ENCODE data around the gene ERCC1. TPM values are rescaled to one million over a fixed set of nuclear protein-coding genes. Genes with fewer than 3 reads are reported as not detected.

The ERCC1 gene
- total and polyA plus RNA-seq, 9 donors = 41.1 to 98.6 (median 83.1) TPM

DNA sequence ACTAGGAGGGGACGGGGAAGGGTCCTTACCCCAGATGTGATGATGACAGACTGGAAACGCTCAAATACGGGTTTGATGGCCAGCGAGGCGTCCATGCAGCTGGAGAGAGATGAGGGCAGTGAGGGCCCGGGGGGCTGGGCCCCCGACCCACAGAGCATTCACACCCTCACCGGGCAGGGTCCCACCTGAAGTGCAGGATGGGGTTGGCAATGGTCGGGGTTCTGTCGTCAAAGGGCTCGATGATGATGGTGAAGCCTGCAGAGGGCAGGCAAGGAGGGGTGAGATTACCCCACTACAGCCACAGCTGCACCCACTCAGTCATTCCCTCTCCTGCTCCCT, 66.3 kb downstream of the ERCC1 start:
- no peaks in the 10 kb centered on the region for H3K9me3 ChIP-seq
- TF ChIP-seq EP300 (IDR thresholded peaks at IDR 0.05) = no peak
- no peak for TF ChIP-seq POLR2A (IDR thresholded peaks at IDR 0.05)
- TF ChIP-seq, protein P1, sequence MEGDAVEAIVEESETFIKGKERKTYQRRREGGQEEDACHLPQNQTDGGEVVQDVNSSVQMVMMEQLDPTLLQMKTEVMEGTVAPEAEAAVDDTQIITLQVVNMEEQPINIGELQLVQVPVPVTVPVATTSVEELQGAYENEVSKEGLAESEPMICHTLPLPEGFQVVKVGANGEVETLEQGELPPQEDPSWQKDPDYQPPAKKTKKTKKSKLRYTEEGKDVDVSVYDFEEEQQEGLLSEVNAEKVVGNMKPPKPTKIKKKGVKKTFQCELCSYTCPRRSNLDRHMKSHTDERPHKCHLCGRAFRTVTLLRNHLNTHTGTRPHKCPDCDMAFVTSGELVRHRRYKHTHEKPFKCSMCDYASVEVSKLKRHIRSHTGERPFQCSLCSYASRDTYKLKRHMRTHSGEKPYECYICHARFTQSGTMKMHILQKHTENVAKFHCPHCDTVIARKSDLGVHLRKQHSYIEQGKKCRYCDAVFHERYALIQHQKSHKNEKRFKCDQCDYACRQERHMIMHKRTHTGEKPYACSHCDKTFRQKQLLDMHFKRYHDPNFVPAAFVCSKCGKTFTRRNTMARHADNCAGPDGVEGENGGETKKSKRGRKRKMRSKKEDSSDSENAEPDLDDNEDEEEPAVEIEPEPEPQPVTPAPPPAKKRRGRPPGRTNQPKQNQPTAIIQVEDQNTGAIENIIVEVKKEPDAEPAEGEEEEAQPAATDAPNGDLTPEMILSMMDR (IDR thresholded peaks at IDR 0.05) = no peak
- no peaks in the 10 kb centered on the region for H3K27me3 ChIP-seq
- no peaks in the 10 kb centered on the region for H3K4me1 ChIP-seq (ENCODE audit: insufficient read depth)
- intact Hi-C loops (cut with DNase I) = no loop called here
- WGBS, 3 donors = 89 to 92% (median 89%) methylated on average over 11 of the region's 11 CpGs
- no peak overlapping the region for H3K4me3 ChIP-seq
- no peak overlapping the region for H3K27ac ChIP-seq
- H3K36me3 ChIP-seq = no peaks in the 10 kb centered on the region
- DNase-seq = no peak

Small RNA genes lying within 50 kb of the gene (microRNA-seq; reads per million reads assigned to microRNA genes)
- 0 reads per million in 3 donors for gene MIR6088

Small RNA genes lying within 50 kb of the gene (small RNA-seq; reads per million reads assigned to genes)
- not detected for gene MIR6088

Other genes starting within 250 kb of the ERCC1 start
- gene TRAPPC6A, start 245.7 kb downstream of the ERCC1 start, total RNA-seq = 10 to 100 TPM; 14.2 to 32.9 (median 23.4) TPM
- 10 to 100 TPM in 1 of 2 donors, 1 to 10 TPM in 1; 1.8 to 33.7 TPM for gene TRAPPC6A, start 245.7 kb downstream of the ERCC1 start, polyA plus RNA-seq
- 10 to 100 TPM in 4 of 7 donors, 1 to 10 TPM in 3; 4.1 to 12.6 (median 11.9) TPM for gene BLOC1S3, start 245.1 kb downstream of the ERCC1 start, total RNA-seq
- 10 to 100 TPM in 1 of 2 donors, 1 to 10 TPM in 1; 5.2 to 11.3 TPM for gene BLOC1S3, start 245.1 kb downstream of the ERCC1 start, polyA plus RNA-seq
- gene EXOC3L2, start 178.5 kb downstream of the ERCC1 start, total RNA-seq = 1 to 10 TPM in 5 of 7 donors, under 1 TPM in 1, not detected in 1; 0.80 to 3.2 (median 1.4) TPM
- gene EXOC3L2, start 178.5 kb downstream of the ERCC1 start, polyA plus RNA-seq = 1 to 10 TPM in 1 of 2 donors, under 1 TPM in 1; 0.63 to 1.4 TPM
- gene MARK4, start 172.6 kb downstream of the ERCC1 start, total RNA-seq = 10 to 100 TPM; 14.2 to 53.3 (median 43.1) TPM
- gene MARK4, start 172.6 kb downstream of the ERCC1 start, polyA plus RNA-seq = 10 to 100 TPM; 24.6 to 51.5 TPM
- gene CKM, start 101.0 kb downstream of the ERCC1 start, total RNA-seq = under 1 TPM in 3 of 7 donors, not detected in 4; 0.55 to 0.85 (median 0.78) TPM
- gene CKM, start 101.0 kb downstream of the ERCC1 start, polyA plus RNA-seq = under 1 TPM; 0.10 to 0.52 TPM
- gene KLC3, start 83.2 kb downstream of the ERCC1 start, total RNA-seq = 1 to 10 TPM in 1 of 7 donors, under 1 TPM in 2, not detected in 4; 0.30 to 7.1 (median 0.41) TPM
- under 1 TPM in 1 of 2 donors, not detected in 1; 0.30 TPM for gene KLC3, start 83.2 kb downstream of the ERCC1 start, polyA plus RNA-seq
- 10 to 100 TPM in 6 of 7 donors, 1 to 10 TPM in 1; 6.3 to 18.6 (median 17.3) TPM for gene ERCC2, start 53.3 kb downstream of the ERCC1 start, total RNA-seq
- gene ERCC2, start 53.3 kb downstream of the ERCC1 start, polyA plus RNA-seq = 10 to 100 TPM; 13.1 to 13.3 TPM
- 10 to 100 TPM in 5 of 7 donors, 1 to 10 TPM in 2; 6.8 to 29.1 (median 16.7) TPM for gene PPP1R13L, start 18.8 kb downstream of the ERCC1 start, total RNA-seq
- gene PPP1R13L, start 18.8 kb downstream of the ERCC1 start, polyA plus RNA-seq = 10 to 100 TPM; 10.6 to 13.3 TPM
- 1 to 10 TPM; 1.5 to 8.5 (median 6.5) TPM for gene POLR1G, start 17.3 kb downstream of the ERCC1 start, total RNA-seq
- gene POLR1G, start 17.3 kb downstream of the ERCC1 start, polyA plus RNA-seq = 1 to 10 TPM; 2.7 to 5.4 TPM
- 100 to 1,000 TPM in 3 of 7 donors, 10 to 100 TPM in 2, 1 to 10 TPM in 2; 2.9 to 295 (median 44.3) TPM for gene FOSB, start 44.1 kb upstream of the ERCC1 start, total RNA-seq
- 100 to 1,000 TPM in 1 of 2 donors, 1 to 10 TPM in 1; 4.9 to 142 TPM for gene FOSB, start 44.1 kb upstream of the ERCC1 start, polyA plus RNA-seq
- gene RTN2, start 73.1 kb upstream of the ERCC1 start, total RNA-seq = 1 to 10 TPM in 5 of 7 donors, under 1 TPM in 2; 0.63 to 4.7 (median 2.5) TPM
- 1 to 10 TPM; 3.0 to 5.0 TPM for gene RTN2, start 73.1 kb upstream of the ERCC1 start, polyA plus RNA-seq
- 1 to 10 TPM in 3 of 7 donors, under 1 TPM in 3, not detected in 1; 0.40 to 1.7 (median 1.0) TPM for gene PPM1N, start 74.5 kb upstream of the ERCC1 start, total RNA-seq
- gene PPM1N, start 74.5 kb upstream of the ERCC1 start, polyA plus RNA-seq = under 1 TPM; 0.21 to 0.93 TPM
- 10 to 100 TPM; 15.7 to 83.2 (median 58.2) TPM for gene VASP, start 83.6 kb upstream of the ERCC1 start, total RNA-seq
- 10 to 100 TPM; 23.9 to 48.4 TPM for gene VASP, start 83.6 kb upstream of the ERCC1 start, polyA plus RNA-seq
- 10 to 100 TPM in 4 of 7 donors, 1 to 10 TPM in 3; 2.0 to 16.6 (median 12.3) TPM for gene OPA3, start 160.9 kb upstream of the ERCC1 start, total RNA-seq
- 1 to 10 TPM; 3.3 to 8.9 TPM for gene OPA3, start 160.9 kb upstream of the ERCC1 start, polyA plus RNA-seq
- 1 to 10 TPM in 5 of 7 donors, under 1 TPM in 2; 0.60 to 4.5 (median 2.4) TPM for gene GPR4, start 178.3 kb upstream of the ERCC1 start, total RNA-seq
- 10 to 100 TPM in 1 of 2 donors, 1 to 10 TPM in 1; 3.0 to 11.9 TPM for gene GPR4, start 178.3 kb upstream of the ERCC1 start, polyA plus RNA-seq
- gene EML2, start 215.5 kb upstream of the ERCC1 start, total RNA-seq = 10 to 100 TPM in 6 of 7 donors, 1 to 10 TPM in 1; 9.9 to 25.0 (median 14.4) TPM
- 10 to 100 TPM; 13.1 to 16.3 TPM for gene EML2, start 215.5 kb upstream of the ERCC1 start, polyA plus RNA-seq
- 1 to 10 TPM in 1 of 7 donors, under 1 TPM in 3, not detected in 3; 0.20 to 1.6 (median 0.59) TPM for gene GIPR, start 244.3 kb upstream of the ERCC1 start, total RNA-seq
- gene GIPR, start 244.3 kb upstream of the ERCC1 start, polyA plus RNA-seq = under 1 TPM; 0.02 to 0.33 TPM

Data from ovary (tissue), 9 donors.